NCI-H2196 (cell line): ENCODE measurements around the gene FBXW8.

Experiments used
- DNase-seq: peaks from one replicate; lab custom pipeline; 2025; ENCODE audit not compliant: unreplicated experiment; lab: John Stamatoyannopoulos, UW

FBXW8 gene

GRCh38 chr12:117072736-117073490, 162.2 kb downstream of the FBXW8 start:
- no peak for DNase-seq

- no peak for DNase-seq
Observed at GRCh38 chr12:117073611-117074010, 162.9 kb downstream of the FBXW8 start.

GRCh38 chr12:117076410-117077372, 165.9 kb downstream of the FBXW8 start:
- peak; percentile 76 for DNase-seq

GRCh38 chr12:117079487-117079886, 168.7 kb downstream of the FBXW8 start:
- no peak for DNase-seq

GRCh38 chr12:117080661-117081144, 170.0 kb downstream of the FBXW8 start:
- peak; percentile 60 for DNase-seq
